ENCODE results near the gene CDC37.
A peak's percentile ranks its signal among the peaks of the same experiment; 100 is the strongest.

The CDC37 gene

GRCh38 chr19:10352764-10353671, 50.3 kb downstream of the CDC37 start:
- H3K9me3 ChIP-seq (ENCODE audit: insufficient read depth, low read length), result no peaks in the 10 kb centered on the region
- H3K27me3 ChIP-seq (ENCODE audit: insufficient read depth, insufficient read length), result no peaks in the 10 kb centered on the region
- H3K36me3 ChIP-seq (ENCODE audit: insufficient read depth, insufficient read length, low read length), result peaks cover 57% of the 10 kb centered on the region
- peaks cover 6% of the 10 kb centered on the region for H3K4me1 ChIP-seq (ENCODE audit: insufficient read depth, insufficient read length)
- peak overlapping the region; percentile 83 for H3K9ac ChIP-seq (ENCODE audit: insufficient read length, low read depth)
- no peak for TF ChIP-seq YY1 (IDR thresholded peaks at IDR 0.05; ENCODE audit: insufficient read depth, insufficient read length)
- no peak for TF ChIP-seq SUZ12 (IDR thresholded peaks at IDR 0.05; ENCODE audit: extremely low read depth, insufficient read depth, insufficient read length)
- no peak for TF ChIP-seq ZNF274 (IDR thresholded peaks at IDR 0.05; ENCODE audit: low read depth, low read length)
- peak overlapping the region; percentile 46 for H3K4me3 ChIP-seq (ENCODE audit: insufficient read length, low read depth)
- peak; percentile 57 for DNase-seq (ENCODE audit: low read depth, low spot score)

GRCh38 chr19:10346509-10346908, 56.8 kb downstream of the CDC37 start:
- no peak overlapping the region for H3K4me3 ChIP-seq (ENCODE audit: insufficient read length, low read depth)
- peaks cover 18% of the 10 kb centered on the region for H3K36me3 ChIP-seq (ENCODE audit: insufficient read depth, insufficient read length, low read length)
- H3K9me3 ChIP-seq (ENCODE audit: insufficient read depth, low read length), result no peaks in the 10 kb centered on the region
- H3K9ac ChIP-seq (ENCODE audit: insufficient read length, low read depth), result no peak overlapping the region
- H3K4me1 ChIP-seq (ENCODE audit: insufficient read depth, insufficient read length), result no peaks in the 10 kb centered on the region
- no peaks in the 10 kb centered on the region for H3K27me3 ChIP-seq (ENCODE audit: insufficient read depth, insufficient read length)
- TF ChIP-seq YY1 (IDR thresholded peaks at IDR 0.05; ENCODE audit: insufficient read depth, insufficient read length), result no peak
- no peak for TF ChIP-seq SUZ12 (IDR thresholded peaks at IDR 0.05; ENCODE audit: extremely low read depth, insufficient read depth, insufficient read length)
- TF ChIP-seq ZNF274 (IDR thresholded peaks at IDR 0.05; ENCODE audit: low read depth, low read length), result no peak
- DNase-seq (ENCODE audit: low read depth, low spot score), result no peak

DNA sequence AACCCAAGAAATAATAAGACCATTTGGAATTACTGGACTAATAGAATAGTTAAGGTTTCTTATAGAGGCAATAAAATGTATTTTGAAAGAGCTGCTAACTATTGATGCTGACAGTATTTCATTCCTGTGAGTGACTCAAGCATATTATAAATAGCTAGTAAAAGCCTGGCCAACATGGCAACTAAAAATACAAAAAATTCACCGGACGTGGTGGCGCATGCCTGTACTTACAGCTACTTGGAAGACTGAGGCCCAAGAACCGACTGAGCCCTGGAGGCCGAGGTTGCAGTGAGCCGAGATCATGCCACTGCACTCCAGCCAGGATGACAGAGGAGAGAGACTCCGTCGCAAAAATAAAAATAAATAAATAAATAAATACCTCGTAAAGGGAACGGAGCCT, 58.6 kb downstream of the CDC37 start:
- H3K4me3 ChIP-seq (ENCODE audit: insufficient read length, low read depth), result no peak overlapping the region
- no peak for DNase-seq (ENCODE audit: low read depth, low spot score)

DNA sequence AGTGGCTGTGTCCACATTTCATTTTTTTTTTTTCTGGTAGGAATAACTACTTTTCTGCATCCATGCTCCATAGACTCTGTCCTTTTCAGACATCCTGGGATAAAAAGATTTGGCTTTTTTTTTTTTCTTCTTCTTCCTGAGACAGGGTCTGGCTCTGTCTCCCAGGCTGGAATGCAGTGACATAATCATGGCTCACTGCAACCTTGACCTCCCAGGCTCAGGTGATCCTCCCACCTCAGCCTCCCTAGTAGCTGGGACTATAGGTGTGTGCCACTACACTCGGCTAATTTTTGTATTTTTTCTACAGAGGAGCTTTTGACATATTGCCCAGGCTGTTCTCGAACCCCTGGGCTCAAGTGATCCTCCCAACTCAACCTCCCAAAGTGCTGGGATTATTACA, 59.8 kb downstream of the CDC37 start:
- no peaks in the 10 kb centered on the region for H3K36me3 ChIP-seq (ENCODE audit: insufficient read depth, insufficient read length, low read length)
- H3K27me3 ChIP-seq (ENCODE audit: insufficient read depth, insufficient read length), result no peaks in the 10 kb centered on the region
- DNase-seq (ENCODE audit: low read depth, low spot score), result no peak
- H3K9me3 ChIP-seq (ENCODE audit: insufficient read depth, low read length), result no peaks in the 10 kb centered on the region
- no peak for TF ChIP-seq YY1 (IDR thresholded peaks at IDR 0.05; ENCODE audit: insufficient read depth, insufficient read length)
- no peak for TF ChIP-seq SUZ12 (IDR thresholded peaks at IDR 0.05; ENCODE audit: extremely low read depth, insufficient read depth, insufficient read length)
- no peak for TF ChIP-seq ZNF274 (IDR thresholded peaks at IDR 0.05; ENCODE audit: low read depth, low read length)
- no peak overlapping the region for H3K4me3 ChIP-seq (ENCODE audit: insufficient read length, low read depth)
- no peak overlapping the region for H3K9ac ChIP-seq (ENCODE audit: insufficient read length, low read depth)
- H3K4me1 ChIP-seq (ENCODE audit: insufficient read depth, insufficient read length), result peaks cover 7% of the 10 kb centered on the region

More for the DNA sequence above, 58.6 kb downstream of the CDC37 start:
- H3K4me1 ChIP-seq (ENCODE audit: insufficient read depth, insufficient read length), result no peaks in the 10 kb centered on the region
- no peak overlapping the region for H3K9ac ChIP-seq (ENCODE audit: insufficient read length, low read depth)
- H3K27me3 ChIP-seq (ENCODE audit: insufficient read depth, insufficient read length), result no peaks in the 10 kb centered on the region
- TF ChIP-seq ZNF274 (IDR thresholded peaks at IDR 0.05; ENCODE audit: low read depth, low read length), result no peak
- TF ChIP-seq SUZ12 (IDR thresholded peaks at IDR 0.05; ENCODE audit: extremely low read depth, insufficient read depth, insufficient read length), result no peak
- no peak for TF ChIP-seq YY1 (IDR thresholded peaks at IDR 0.05; ENCODE audit: insufficient read depth, insufficient read length)
- H3K9me3 ChIP-seq (ENCODE audit: insufficient read depth, low read length), result no peaks in the 10 kb centered on the region
- H3K36me3 ChIP-seq (ENCODE audit: insufficient read depth, insufficient read length, low read length), result peaks cover 3% of the 10 kb centered on the region

All from NT2/D1 (cell line).